Measurements from ENCODE around the gene COMMD6.

The COMMD6 gene

GRCh38 chr13:75521956-75522355 lies 15.7 kb downstream of the COMMD6 start:
- no peak for DNase-seq (ENCODE audit: low read depth)

GRCh38 chr13:75518439-75519088 lies 19.1 kb downstream of the COMMD6 start:
- no peak for DNase-seq (ENCODE audit: low read depth)

GRCh38 chr13:75514080-75514995 lies 23.3 kb downstream of the COMMD6 start:
- no peak for DNase-seq (ENCODE audit: low read depth)

- no peak for DNase-seq (ENCODE audit: low read depth)
These were observed 24.4 kb downstream of the COMMD6 start for GRCh38 chr13:75513271-75513670.

GRCh38 chr13:75512253-75512652 lies 25.4 kb downstream of the COMMD6 start:
- no peak for DNase-seq (ENCODE audit: low read depth)

GRCh38 chr13:75511051-75511625 lies 26.5 kb downstream of the COMMD6 start:
- DNase-seq (ENCODE audit: low read depth), result no peak

GRCh38 chr13:75508002-75508548 lies 29.6 kb downstream of the COMMD6 start:
- no peak for DNase-seq (ENCODE audit: low read depth)

GRCh38 chr13:75507027-75508001 lies 30.3 kb downstream of the COMMD6 start:
- no peak for DNase-seq (ENCODE audit: low read depth)

- DNase-seq (ENCODE audit: low read depth), result no peak
These were observed 31.6 kb downstream of the COMMD6 start for GRCh38 chr13:75506018-75506417.

GRCh38 chr13:75505327-75505726 lies 32.3 kb downstream of the COMMD6 start:
- no peak for DNase-seq (ENCODE audit: low read depth)

GRCh38 chr13:75495938-75496337 lies 41.7 kb downstream of the COMMD6 start:
- DNase-seq (ENCODE audit: low read depth), result no peak

GRCh38 chr13:75494491-75494890 lies 43.1 kb downstream of the COMMD6 start:
- no peak for DNase-seq (ENCODE audit: low read depth)

- DNase-seq (ENCODE audit: low read depth), result no peak
These were observed 44.5 kb downstream of the COMMD6 start for GRCh38 chr13:75493156-75493555.

GRCh38 chr13:75492389-75492788 lies 45.3 kb downstream of the COMMD6 start:
- no peak for DNase-seq (ENCODE audit: low read depth)

- no peak for DNase-seq (ENCODE audit: low read depth)
These were observed 46.3 kb downstream of the COMMD6 start for GRCh38 chr13:75491376-75491775.

GRCh38 chr13:75489502-75490263 lies 48.0 kb downstream of the COMMD6 start:
- DNase-seq (ENCODE audit: low read depth), result no peak

- DNase-seq (ENCODE audit: low read depth), result no peak
These were observed 51.2 kb downstream of the COMMD6 start for GRCh38 chr13:75486146-75487062.

- DNase-seq (ENCODE audit: low read depth), result no peak
These were observed 52.2 kb downstream of the COMMD6 start for GRCh38 chr13:75485286-75486062.

GRCh38 chr13:75482820-75483079 lies 54.9 kb downstream of the COMMD6 start:
- no peak for DNase-seq (ENCODE audit: low read depth)
